ENCODE measurements around the gene PLEKHD1.

PLEKHD1 gene

GRCh38 chr14:69519204-69520100 lies 34.9 kb downstream of the PLEKHD1 start:
- DNase-seq, result no peak

GRCh38 chr14:69522026-69522425 lies 37.5 kb downstream of the PLEKHD1 start:
- no peak for DNase-seq

GRCh38 chr14:69525896-69526295 lies 41.4 kb downstream of the PLEKHD1 start:
- no peak for DNase-seq

- no peak for DNase-seq
Observed at GRCh38 chr14:69527635-69528034, 43.1 kb downstream of the PLEKHD1 start.

- no peak for DNase-seq
Observed at GRCh38 chr14:69528143-69528542, 43.6 kb downstream of the PLEKHD1 start.

- no peak for DNase-seq
Observed at GRCh38 chr14:69528930-69529329, 44.4 kb downstream of the PLEKHD1 start.

GRCh38 chr14:69529563-69529962 lies 45.0 kb downstream of the PLEKHD1 start:
- DNase-seq, result no peak

GRCh38 chr14:69530095-69530494 lies 45.6 kb downstream of the PLEKHD1 start:
- DNase-seq, result no peak

GRCh38 chr14:69531135-69531534 lies 46.6 kb downstream of the PLEKHD1 start:
- no peak for DNase-seq

GRCh38 chr14:69532561-69533340 lies 48.2 kb downstream of the PLEKHD1 start:
- DNase-seq, result no peak

GRCh38 chr14:69535230-69535848 lies 50.8 kb downstream of the PLEKHD1 start:
- no peak for DNase-seq

GRCh38 chr14:69536971-69537370 lies 52.4 kb downstream of the PLEKHD1 start:
- DNase-seq, result no peak

GRCh38 chr14:69537900-69538299 lies 53.4 kb downstream of the PLEKHD1 start:
- DNase-seq, result no peak

- DNase-seq, result no peak
Observed at GRCh38 chr14:69538766-69539165, 54.2 kb downstream of the PLEKHD1 start.

GRCh38 chr14:69539631-69540410 lies 55.3 kb downstream of the PLEKHD1 start:
- DNase-seq, result no peak

- DNase-seq, result no peak
Observed at GRCh38 chr14:69540654-69541335, 56.3 kb downstream of the PLEKHD1 start.

- no peak for DNase-seq
Observed at GRCh38 chr14:69542311-69542710, 57.8 kb downstream of the PLEKHD1 start.

GRCh38 chr14:69543341-69544115 lies 59.0 kb downstream of the PLEKHD1 start:
- no peak for DNase-seq

- no peak for DNase-seq
Observed at GRCh38 chr14:69547701-69548348, 63.3 kb downstream of the PLEKHD1 start.

GRCh38 chr14:69548566-69548965 lies 64.0 kb downstream of the PLEKHD1 start:
- no peak for DNase-seq

- no peak for DNase-seq
Observed at GRCh38 chr14:69551511-69551910, 67.0 kb downstream of the PLEKHD1 start.
